ENCODE results near the gene SHFL.

SHFL gene

DNA sequence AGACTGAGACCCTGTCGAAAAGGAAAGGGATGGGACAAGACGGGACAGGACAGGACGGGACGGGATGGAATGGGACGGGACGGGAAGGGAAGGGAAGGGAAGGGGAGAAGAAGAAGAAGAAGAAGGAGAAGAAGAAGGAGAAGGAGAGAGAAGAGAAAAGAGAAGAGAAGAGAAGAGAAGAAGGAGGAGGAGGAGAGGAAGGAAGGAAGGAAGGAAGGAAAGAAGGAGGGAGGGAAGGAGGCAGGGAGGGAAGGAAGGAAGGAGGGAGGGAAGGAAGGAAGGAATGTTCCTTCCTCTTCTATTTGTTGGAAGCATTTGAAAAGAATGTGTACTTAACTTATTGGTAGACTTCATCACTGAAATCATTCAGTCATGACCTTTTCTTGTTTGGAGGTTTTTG, 9.6 kb upstream of the SHFL start:
- no peak for TF ChIP-seq CTCF (IDR thresholded peaks at IDR 0.05; ENCODE audit: extremely low read depth, missing control alignments)
- no peak for DNase-seq (ENCODE audit: low spot score)

GRCh38 chr19:10078329-10078728, 7.8 kb upstream of the SHFL start:
- DNase-seq (ENCODE audit: low spot score): no peak
- TF ChIP-seq CTCF (IDR thresholded peaks at IDR 0.05; ENCODE audit: extremely low read depth, missing control alignments): no peak

DNA sequence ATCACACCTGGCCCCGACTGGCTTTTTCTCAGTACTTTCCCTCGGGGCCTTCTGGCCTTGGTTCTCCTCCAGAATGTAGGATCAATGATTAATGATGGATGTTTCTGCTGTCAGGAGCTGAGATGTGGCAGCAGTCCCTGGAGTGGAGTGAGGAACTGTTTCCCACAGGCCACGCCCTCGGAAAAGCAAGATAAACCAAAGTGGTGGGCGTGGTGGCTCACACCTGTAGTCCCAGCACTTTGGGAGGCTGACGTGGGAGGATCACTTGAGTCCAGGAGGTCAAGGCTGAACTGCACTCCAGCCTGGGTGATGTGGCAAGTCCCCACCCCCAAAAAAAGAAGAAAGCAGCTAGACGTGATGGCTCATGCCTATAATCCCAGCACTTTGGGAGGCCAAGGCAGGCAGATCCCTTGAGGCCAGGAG, 7.1 kb upstream of the SHFL start:
- DNase-seq (ENCODE audit: low spot score): no peak
- TF ChIP-seq CTCF (IDR thresholded peaks at IDR 0.05; ENCODE audit: extremely low read depth, missing control alignments): no peak

GRCh38 chr19:10083911-10084310, 2.2 kb upstream of the SHFL start:
- no peak for DNase-seq (ENCODE audit: low spot score)
- no peak for TF ChIP-seq CTCF (IDR thresholded peaks at IDR 0.05; ENCODE audit: extremely low read depth, missing control alignments)

DNA sequence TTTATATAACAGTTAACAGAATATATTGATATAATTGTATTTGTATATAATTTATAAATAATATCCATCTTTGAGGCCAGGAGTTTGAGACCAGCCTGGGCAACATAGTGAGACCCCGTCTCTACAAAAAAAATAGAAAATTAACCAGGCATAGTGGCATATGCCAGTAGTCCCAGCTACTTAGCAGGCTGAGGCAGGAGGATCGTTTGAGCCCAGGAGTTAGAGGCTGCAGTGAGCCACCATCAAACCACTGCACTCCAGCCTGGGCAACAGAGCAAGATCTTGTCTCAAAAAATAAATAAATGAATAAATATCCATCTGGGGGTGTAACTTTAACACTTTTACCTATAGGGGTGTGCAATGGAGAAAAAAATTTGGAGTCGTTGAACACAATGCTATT, 1.3 kb upstream of the SHFL start:
- no peak for DNase-seq (ENCODE audit: low spot score)
- TF ChIP-seq CTCF (IDR thresholded peaks at IDR 0.05; ENCODE audit: extremely low read depth, missing control alignments): no peak

DNA sequence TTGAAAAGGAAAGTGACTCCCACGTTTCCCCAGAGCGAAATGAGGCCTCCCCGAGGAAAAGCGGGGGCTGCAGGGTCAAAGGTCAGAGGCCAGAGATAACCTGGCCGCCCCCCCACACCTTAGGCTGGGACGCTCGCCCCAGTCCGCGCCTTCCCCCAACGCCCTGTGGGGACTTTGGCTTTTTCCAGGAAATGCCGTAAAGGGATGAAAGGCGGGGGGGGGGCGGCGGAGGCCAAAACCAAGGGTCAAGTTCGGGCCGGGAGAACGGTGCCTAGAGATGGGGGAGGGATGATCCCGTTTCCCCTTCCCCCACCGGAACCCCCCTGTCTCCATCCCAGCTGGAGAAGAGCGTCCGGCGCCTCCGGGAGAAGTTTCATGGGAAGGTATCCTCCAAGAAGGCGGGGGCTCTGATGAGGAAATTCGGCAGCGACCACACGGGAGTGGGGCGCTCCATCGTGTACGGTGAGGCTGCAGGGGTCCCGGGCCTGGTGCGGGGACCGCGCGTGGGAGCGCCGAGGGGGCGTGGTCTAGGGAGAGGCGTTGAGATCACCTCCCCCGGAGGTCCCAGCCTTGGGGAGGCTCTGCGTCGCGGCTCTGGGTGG, 575 bp downstream of the SHFL start:
- TF ChIP-seq CTCF (IDR thresholded peaks at IDR 0.05; ENCODE audit: extremely low read depth, missing control alignments): no peak

DNA sequence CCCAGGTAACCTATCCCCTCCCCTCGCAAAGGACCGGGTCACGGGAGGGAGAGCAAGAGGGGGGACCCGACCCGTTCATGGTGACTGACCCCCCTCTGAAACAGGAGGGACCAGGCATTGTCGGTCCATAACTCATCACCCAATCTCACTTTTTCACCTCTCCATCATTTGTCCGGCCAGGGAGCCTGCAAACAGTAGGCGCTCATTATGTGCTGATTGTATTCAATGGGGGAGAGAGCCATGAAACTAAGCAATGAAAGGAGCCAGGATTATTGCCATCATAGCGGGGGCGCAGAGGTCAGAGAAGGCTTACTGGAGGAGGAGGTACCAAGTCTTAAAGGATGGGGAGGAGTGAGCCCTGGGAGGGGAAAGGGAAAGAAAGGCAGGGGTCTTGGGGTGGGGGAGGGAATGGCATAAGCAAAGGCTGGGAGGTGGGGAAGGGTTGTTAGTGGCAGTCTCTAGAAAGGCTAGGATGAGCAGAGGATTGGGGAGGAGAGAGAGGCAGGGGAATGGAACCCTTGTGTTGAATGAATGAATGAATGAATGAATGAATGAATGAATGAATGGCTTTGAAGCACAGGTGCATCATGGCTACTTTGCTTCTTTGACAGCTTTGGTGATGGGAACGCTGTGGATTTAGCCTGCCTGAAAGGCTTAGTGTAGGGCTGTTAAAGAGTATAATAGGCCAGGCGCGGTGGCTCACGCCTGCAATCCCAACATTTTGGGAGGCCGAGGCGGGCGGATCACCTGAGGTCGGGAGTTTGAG, 1.4 kb downstream of the SHFL start:
- TF ChIP-seq CTCF (IDR thresholded peaks at IDR 0.05; ENCODE audit: extremely low read depth, missing control alignments): no peak
- DNase-seq (ENCODE audit: low spot score): no peak

More for the DNA sequence above, 575 bp downstream of the SHFL start:
- no peak for DNase-seq (ENCODE audit: low spot score)

All from GM20000 (cell line).